H1 (cell line): ENCODE results near the gene ME1. TPM values are rescaled to one million over a fixed set of nuclear protein-coding genes. Genes with fewer than 3 reads are reported as not detected.

ENCODE experiments used
- CTCF ChIA-PET: fragments of 300-600 bp; sonication (Branson Sonifier 250); formaldehyde crosslinking; loops from one replicate; lab custom pipeline; 2021; ENCODE audit not compliant: partially characterized antibody; lab: Charles Lee
- POLR2A ChIA-PET: fragments of 300-600 bp; sonication (Branson Sonifier 250); formaldehyde crosslinking; loops from one replicate; lab custom pipeline; 2021; ENCODE audit warnings: inconsistent platforms; ENCODE audit not compliant: partially characterized antibody; lab: Charles Lee
- DNase-seq, 2 experiments: peaks; one replicate each; pipeline versions ENCODE4 v3.0.0 to v3.0.0-alpha.2; 2010 to 2022; ENCODE audit warnings: low spot score in 2 of 2, low read depth in 1 of 2, mixed read lengths in 1 of 2
- FAIRE-seq: peaks from 2 replicates; lab custom pipeline; 2011; peaks lifted over from hg19 to GRCh38; lab: Jason Lieb, UNC
- H2AFZ ChIP-seq: 2 replicates; pipeline ENCODE4 v1.8.1; 2012; ENCODE audit warnings: low read length, inconsistent platforms
- H2AK5ac ChIP-seq: 2 replicates; pipeline ENCODE4 v1.6.1; 2013; ENCODE audit warnings: low read depth, low read length
- H2BK120ac ChIP-seq: replicated peaks from 2 replicates; pipeline ENCODE3; 2013; ENCODE audit warnings: low read depth, low read length, inconsistent platforms
- H2BK12ac ChIP-seq: 2 replicates; pipeline ENCODE4 v1.6.1; 2013; ENCODE audit warnings: low read depth, low read length
- H2BK15ac ChIP-seq: 2 replicates; pipeline ENCODE4 v1.6.1; 2013; ENCODE audit warnings: low read length
- H2BK20ac ChIP-seq: 2 replicates; pipeline ENCODE4 v1.6.1; 2013; ENCODE audit warnings: low read length
- H2BK5ac ChIP-seq: 2 replicates; pipeline ENCODE4 v1.6.1; 2013; ENCODE audit warnings: low read depth, low read length
- H3K14ac ChIP-seq: 2 replicates; pipeline ENCODE4 v1.6.1; 2013; ENCODE audit warnings: inconsistent platforms; ENCODE audit not compliant: insufficient read length
- H3K18ac ChIP-seq: 2 replicates; pipeline ENCODE4 v1.6.1; 2013; ENCODE audit warnings: low read length; ENCODE audit errors: extremely low read depth
- H3K23ac ChIP-seq: 2 replicates; pipeline ENCODE4 v1.6.1; 2013; ENCODE audit warnings: inconsistent platforms; ENCODE audit not compliant: insufficient read length
- H3K23me2 ChIP-seq: 2 replicates; pipeline ENCODE4 v1.6.1; 2013; ENCODE audit warnings: low read depth, low read length
- H3K27ac ChIP-seq: 2 replicates; pipeline ENCODE4 v1.6.1; 2011; ENCODE audit warnings: low read depth, low read length, inconsistent platforms
- H3K27me3 ChIP-seq, 4 experiments: replicated peaks in 1 of 4; 1 replicate in 1 of 4; 2 replicates in 3 of 4; pipeline versions ENCODE4 v1.6.1 to v1.8.1; 2011 to 2013; ENCODE audit warnings: low read length in 3 of 4, mild to moderate bottlenecking in 3 of 4, inconsistent platforms in 2 of 4, mixed read lengths in 2 of 4, moderate library complexity in 1 of 4; ENCODE audit not compliant: control insufficient read depth in 3 of 4, insufficient read depth in 3 of 4; ENCODE audit errors: extremely low read depth in 1 of 4
- H3K36me3 ChIP-seq, 4 experiments: 2 replicates each; pipeline versions ENCODE4 v1.6.1 to v1.8.1; 2011 to 2013; ENCODE audit warnings: mild to moderate bottlenecking in 4 of 4, low read length in 3 of 4, moderate library complexity in 2 of 4, control low read depth in 1 of 4, inconsistent platforms in 1 of 4; ENCODE audit not compliant: insufficient read depth in 4 of 4, control insufficient read depth in 2 of 4
- H3K4ac ChIP-seq: replicated peaks from 2 replicates; pipeline ENCODE3; 2013; ENCODE audit warnings: low read length, low read depth, mixed read lengths, inconsistent platforms; ENCODE audit not compliant: insufficient read length
- H3K4me1 ChIP-seq, 4 experiments: replicated peaks in 1 of 4; 1 replicate in 1 of 4; 2 replicates in 3 of 4; pipeline versions ENCODE4 v1.6.1 to v1.8.1; 2011 to 2013; ENCODE audit warnings: low read length in 3 of 4, inconsistent platforms in 2 of 4, mixed read lengths in 1 of 4; ENCODE audit not compliant: insufficient read depth in 4 of 4, control insufficient read depth in 3 of 4
- H3K4me2 ChIP-seq, 2 experiments: 2 replicates each; pipeline versions ENCODE4 v1.6.1 to v1.8.1; 2011 to 2013; ENCODE audit warnings: low read depth in 2 of 2, low read length in 2 of 2, control low read depth in 1 of 2, inconsistent platforms in 1 of 2, mild to moderate bottlenecking in 1 of 2; ENCODE audit not compliant: insufficient read depth in 1 of 2
- H3K4me3 ChIP-seq, 4 experiments: fragments of 200-600, 300-600 bp in 1 of 4; sonication (generic), shearing (Covaris generic), sonication (Bioruptor Twin) in 1 of 4; 2 replicates each; pipeline versions ENCODE4 v1.5.1 to v1.8.1; 2011 to 2016; ENCODE audit warnings: low read length in 4 of 4, low read depth in 3 of 4, control low read depth in 2 of 4, inconsistent platforms in 2 of 4, mild to moderate bottlenecking in 2 of 4, mixed read lengths in 1 of 4, moderate library complexity in 1 of 4; ENCODE audit not compliant: insufficient read depth in 2 of 4; ENCODE audit errors: extremely low read depth in 1 of 4
- H3K56ac ChIP-seq: replicated peaks from 2 replicates; pipeline ENCODE3; 2013; ENCODE audit warnings: low read depth, mild to moderate bottlenecking, mixed read lengths, low read length, inconsistent platforms; ENCODE audit not compliant: insufficient read length
- H3K79me1 ChIP-seq: 2 replicates; pipeline ENCODE4 v1.6.1; 2013; ENCODE audit warnings: low read depth, low read length, control low read depth
- H3K79me2 ChIP-seq, 2 experiments: 2 replicates each; pipeline versions ENCODE4 v1.6.1 to v1.8.1; 2012 to 2013; ENCODE audit warnings: low read length in 2 of 2, mild to moderate bottlenecking in 2 of 2, inconsistent platforms in 1 of 2; ENCODE audit not compliant: insufficient read depth in 2 of 2, control insufficient read depth in 1 of 2
- H3K9ac ChIP-seq, 4 experiments: replicated peaks in 1 of 4; 1 replicate in 1 of 4; 2 replicates in 3 of 4; pipeline versions ENCODE4 v1.6.1 to v1.8.1; 2011 to 2013; ENCODE audit warnings: low read depth in 3 of 4, low read length in 3 of 4, control low read depth in 2 of 4, mild to moderate bottlenecking in 2 of 4, moderate library complexity in 2 of 4, inconsistent platforms in 1 of 4; ENCODE audit errors: extremely low read depth in 1 of 4
- H3K9me3 ChIP-seq, 2 experiments: 2 replicates each; pipeline versions ENCODE4 v1.6.1 to v1.8.1; 2012 to 2013; ENCODE audit warnings: mild to moderate bottlenecking in 2 of 2, moderate library complexity in 2 of 2, control low read depth in 1 of 2, inconsistent platforms in 1 of 2, low read depth in 1 of 2, low read length in 1 of 2, mixed read lengths in 1 of 2; ENCODE audit not compliant: insufficient read depth in 2 of 2
- H4K20me1 ChIP-seq, 2 experiments: replicated peaks in 1 of 2; 2 replicates each; pipeline versions ENCODE3 to v1.8.1; 2011 to 2013; ENCODE audit warnings: inconsistent platforms in 2 of 2, low read length in 2 of 2, mild to moderate bottlenecking in 1 of 2; ENCODE audit not compliant: insufficient read depth in 2 of 2, control insufficient read depth in 1 of 2
- H4K5ac ChIP-seq: 2 replicates; pipeline ENCODE4 v1.6.1; 2013; ENCODE audit warnings: low read length, low read depth, mixed read lengths, inconsistent platforms; ENCODE audit not compliant: insufficient read length
- H4K8ac ChIP-seq: 2 replicates; pipeline ENCODE4 v1.8.0; 2013; ENCODE audit warnings: mild to moderate bottlenecking, moderate library complexity, low read length, inconsistent platforms; ENCODE audit not compliant: insufficient read depth; ENCODE audit errors: extremely low read depth
- H4K91ac ChIP-seq: replicated peaks from 2 replicates; pipeline ENCODE3; 2013; ENCODE audit warnings: low read length, mixed read lengths, inconsistent platforms; ENCODE audit not compliant: insufficient read length
- ASH2L ChIP-seq: fragments of 200-600, 300-600 bp; sonication (generic); IDR thresholded peaks from one replicate; pipeline ENCODE4 v1.7.1; 2017; ENCODE audit warnings: low read length
- CHD1 ChIP-seq: IDR thresholded peaks from 2 replicates; pipeline ENCODE4 v1.6.1; 2012; ENCODE audit warnings: low read depth, low read length, improper control_type of control experiment
- EP300 ChIP-seq, 2 experiments: IDR thresholded peaks; 1 replicate in 1 of 2; 2 replicates in 1 of 2; pipeline ENCODE4 v1.6.1; 2011 to 2012; ENCODE audit warnings: low read depth in 2 of 2, low read length in 2 of 2, mild to moderate bottlenecking in 2 of 2, borderline replicate concordance in 1 of 2, inconsistent platforms in 1 of 2, moderate library complexity in 1 of 2
- GTF2F1 ChIP-seq: IDR thresholded peaks from 2 replicates; pipeline ENCODE4 v1.6.1; 2012; ENCODE audit warnings: low read depth, low read length, improper control_type of control experiment, borderline replicate concordance
- POLR2AphosphoS5 ChIP-seq: IDR thresholded peaks from 2 replicates; pipeline ENCODE4 v1.6.1; 2011; ENCODE audit warnings: low read depth, low read length
- RXRA ChIP-seq: IDR thresholded peaks from 2 replicates; pipeline ENCODE4 v1.6.1; 2011; ENCODE audit warnings: low read depth, mild to moderate bottlenecking, low read length, moderate library complexity; ENCODE audit not compliant: insufficient read depth
- SAP30 ChIP-seq: fragments of 300-600 bp; sonication (generic); IDR thresholded peaks from 2 replicates; pipeline ENCODE4 v1.7.1; 2012; ENCODE audit warnings: low read length, moderate library complexity, mild to moderate bottlenecking, inconsistent platforms; ENCODE audit not compliant: insufficient read depth, insufficient replicate concordance
- SRF ChIP-seq: IDR thresholded peaks from 2 replicates; pipeline ENCODE4 v1.6.1; 2011; ENCODE audit warnings: mild to moderate bottlenecking, low read depth, low read length, moderate library complexity
- WGBS, 2 experiments: shearing (Covaris generic) in 1 of 2; methylation state at CpG; one replicate each; pipeline versions ENCODE4 v1.1.6 to v1.1.7; 2013 to 2015; ENCODE audit warnings: low lambda C conversion rate in 2 of 2, mixed read lengths in 2 of 2, inconsistent platforms in 1 of 2, low coverage in 1 of 2, missing lambda C conversion rate in 1 of 2; ENCODE audit not compliant: insufficient replicate concordance in 2 of 2, insufficient coverage in 1 of 2, insufficient read length in 1 of 2; ENCODE audit errors: extremely low coverage in 1 of 2, missing lambda C conversion rate in 1 of 2; 5-methylcytosine and 5-hydroxymethylcytosine counted together
- polyA plus RNA-seq, 7 experiments: library from polyadenylated mRNA; depleted of rRNA in 3 of 7; stranded (reverse) in 5 of 7; unstranded in 2 of 7; fragments of >200 nt in 5 of 7; fragments of 200-250 nt in 2 of 7; gene quantifications; 1 replicate in 5 of 7; 2 replicates in 1 of 7; 4 replicates in 1 of 7; pipeline versions ENCODE4 v1.2.1 to v1.2.3, GENCODE V29; 2011 to 2013; ENCODE audit warnings: missing spikeins in 2 of 7, mixed read lengths in 2 of 7
- total RNA-seq: library from RNA; stranded (reverse); fragmentation: NEBNext Ultra II Directional; extraction: Animal tissue kit (Norgen Biotek cat#: 25700); gene quantifications from 2 replicates; pipeline ENCODE4 v1.2.1, GENCODE V29; 2021

The ME1 gene
- total and polyA plus RNA-seq, 2 of the 8 experiments (the other 6 are each of a cell fraction or from before 2014, with no cell fraction given): 1.3 to 3.9 TPM

DNA sequence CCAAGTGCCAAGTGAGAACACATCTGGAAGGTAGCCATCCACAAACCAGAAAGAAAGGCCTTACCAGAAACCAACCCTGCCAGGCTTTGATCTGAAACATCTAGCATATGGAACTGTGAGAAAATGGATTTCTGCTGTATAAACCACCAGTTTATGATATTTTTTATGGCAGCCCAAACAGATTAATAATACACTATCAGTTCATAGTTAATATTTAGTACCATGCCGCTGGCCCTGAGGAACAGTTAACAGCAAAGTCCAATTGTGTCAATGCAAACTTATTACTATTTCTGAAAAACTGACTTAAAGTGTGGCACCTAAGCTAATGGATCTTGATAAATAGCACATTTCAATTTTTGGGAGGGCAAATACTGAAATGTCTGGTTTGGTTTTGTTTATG is 46.1 kb upstream of the ME1 start:
- H3K79me2 ChIP-seq: no peaks in the 10 kb centered on the region
- H2BK5ac ChIP-seq: no peak overlapping the region
- DNase-seq (no peak), FAIRE-seq (no peak)
- H2BK15ac ChIP-seq: no peak overlapping the region
- H3K79me1 ChIP-seq: no peaks in the 10 kb centered on the region
- H3K18ac ChIP-seq: no peak overlapping the region
- ChIA-PET CTCF (interaction anchor here (0.8 to 1.0 kb wide), 2 partner anchors 35 to 59 kb away, joined by 3 read pairs; partner anchors contain the start of gene PRSS35), POLR2A (no interaction called here)
- H2AK5ac ChIP-seq: no peak overlapping the region
- no peak overlapping the region for H2BK120ac ChIP-seq
- H3K27me3 ChIP-seq: no peaks in the 10 kb centered on the region
- H3K23me2 ChIP-seq: no peaks in the 10 kb centered on the region
- no peaks in the 10 kb centered on the region for H3K9me3 ChIP-seq
- WGBS, 2 experiments: 92% methylated on average over 1 of the region's 1 CpG; no CpG with 5 or more reads in 1 of the 2 experiments
- no peaks in the 10 kb centered on the region for H3K36me3 ChIP-seq
- H4K20me1 ChIP-seq: no peaks in the 10 kb centered on the region
- no peak overlapping the region for H3K56ac ChIP-seq
- H3K23ac ChIP-seq: no peak overlapping the region
- H3K27ac ChIP-seq: no peak overlapping the region
- H4K8ac ChIP-seq: no peak overlapping the region
- H3K4me1 ChIP-seq: no peaks in the 10 kb centered on the region
- H3K4me2 ChIP-seq: no peak overlapping the region
- H3K4ac ChIP-seq: no peak overlapping the region
- H2BK20ac ChIP-seq: no peak overlapping the region
- no peak overlapping the region for H2AFZ ChIP-seq
- H3K4me3 ChIP-seq: no peak overlapping the region
- no peak overlapping the region for H4K5ac ChIP-seq
- H4K91ac ChIP-seq: no peak overlapping the region
- H3K9ac ChIP-seq: no peak overlapping the region
- no peak overlapping the region for H2BK12ac ChIP-seq
- TF ChIP-seq POLR2AphosphoS5 (no peak), CHD1 (no peak), ASH2L (no peak), GTF2F1 (no peak), EP300 (IDR thresholded peaks at IDR 0.05; ENCODE audit: borderline replicate concordance in 1 of 2, low read depth in 2 of 2, low read length in 2 of 2) (no peak), SRF (no peak), RXRA (no peak), SAP30 (no peak)
- no peak overlapping the region for H3K14ac ChIP-seq
